Measurements from ENCODE around the gene HDAC9. TPM values are rescaled to one million over a fixed set of nuclear protein-coding genes. Genes with fewer than 3 reads are reported as not detected.
A peak's percentile ranks its signal among the peaks of the same experiment; 100 is the strongest.

Gene HDAC9
- total and polyA plus RNA-seq, 2 of the 13 experiments (the other 11 are each of a cell fraction or from before 2014, with no cell fraction given) = 0.05 to 0.07 TPM

GRCh38 chr7:18666107-18666728, 170.7 kb downstream of the HDAC9 start:
- H3K4me2 ChIP-seq (ENCODE audit: low read depth, low read length) = no peak overlapping the region
- H3K36me3 ChIP-seq (replicated peaks in 1 of 2; ENCODE audit: control insufficient read depth in 1 of 2, insufficient read depth in 2 of 2, low read length in 2 of 2) = no peaks in the 10 kb centered on the region
- no peak overlapping the region for H3K4me3 ChIP-seq (replicated peaks in 1 of 3; ENCODE audit: insufficient read depth in 1 of 3, low read depth in 2 of 3, low read length in 3 of 3)
- 3% methylated on average over 4 of the region's 4 CpGs for WGBS (ENCODE audit: low lambda C conversion rate)
- no peaks in the 10 kb centered on the region for H3K79me2 ChIP-seq (ENCODE audit: insufficient read depth, low read length)
- TF ChIP-seq HCFC1 (IDR thresholded peaks at IDR 0.05; ENCODE audit: low read depth, low read length) (no peak), GABPA (IDR thresholded peaks at IDR 0.05; ENCODE audit: low read depth, low read length) (0 out of 2 replicates have a peak, but pooled peaks have one; percentile 19), GABPA (CRISPR knock-in tag; IDR thresholded peaks at IDR 0.05; ENCODE audit: low read depth) (peak; percentile 55; the same call in 1 of the 2 replicates), GABPB1 (CRISPR knock-in tag; IDR thresholded peaks at IDR 0.05) (peak; percentile 33; the same call in 1 of the 2 replicates), SMC3 (IDR thresholded peaks at IDR 0.05; ENCODE audit: low read length) (peak; percentile 21; the same call in 1 of the 2 replicates), STAG1 (CRISPR knock-in tag; IDR thresholded peaks at IDR 0.05) (peak; percentile 19; the same call in 1 of the 2 replicates)
- TF ChIP-seq, protein P1, sequence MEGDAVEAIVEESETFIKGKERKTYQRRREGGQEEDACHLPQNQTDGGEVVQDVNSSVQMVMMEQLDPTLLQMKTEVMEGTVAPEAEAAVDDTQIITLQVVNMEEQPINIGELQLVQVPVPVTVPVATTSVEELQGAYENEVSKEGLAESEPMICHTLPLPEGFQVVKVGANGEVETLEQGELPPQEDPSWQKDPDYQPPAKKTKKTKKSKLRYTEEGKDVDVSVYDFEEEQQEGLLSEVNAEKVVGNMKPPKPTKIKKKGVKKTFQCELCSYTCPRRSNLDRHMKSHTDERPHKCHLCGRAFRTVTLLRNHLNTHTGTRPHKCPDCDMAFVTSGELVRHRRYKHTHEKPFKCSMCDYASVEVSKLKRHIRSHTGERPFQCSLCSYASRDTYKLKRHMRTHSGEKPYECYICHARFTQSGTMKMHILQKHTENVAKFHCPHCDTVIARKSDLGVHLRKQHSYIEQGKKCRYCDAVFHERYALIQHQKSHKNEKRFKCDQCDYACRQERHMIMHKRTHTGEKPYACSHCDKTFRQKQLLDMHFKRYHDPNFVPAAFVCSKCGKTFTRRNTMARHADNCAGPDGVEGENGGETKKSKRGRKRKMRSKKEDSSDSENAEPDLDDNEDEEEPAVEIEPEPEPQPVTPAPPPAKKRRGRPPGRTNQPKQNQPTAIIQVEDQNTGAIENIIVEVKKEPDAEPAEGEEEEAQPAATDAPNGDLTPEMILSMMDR (CRISPR knock-in tag; IDR thresholded peaks at IDR 0.05) = peak; percentile 76
- CTCF ChIA-PET (ENCODE audit: low intra/inter-chr PET ratio, low total read pairs) = no interaction called here
- H3K9me3 ChIP-seq (ENCODE audit: low read length) = no peaks in the 10 kb centered on the region
- no TSS peak for BruUV-seq (replicated peaks)
- no peaks in the 10 kb centered on the region for H3K4me1 ChIP-seq (ENCODE audit: insufficient read depth, low read length)
- in situ Hi-C loops (cut with HindIII; ENCODE audit: extremely low pct_ligation_motif_present, low pct_unique_long_range_greater_than_20kb) (no loop called here), intact Hi-C loops (cut with micrococcal nuclease; ENCODE audit: unreplicated experiment) (loop anchor here (1.0 to 5.0 kb wide), 2 partner anchors 314 to 984 kb away; no protein-coding TSS in a partner anchor)
- H3K27ac ChIP-seq (ENCODE audit: extremely low read length, insufficient read depth, low read length) = no peak overlapping the region
- no peaks in the 10 kb centered on the region for H3K27me3 ChIP-seq (ENCODE audit: control insufficient read depth in 1 of 2, insufficient read depth in 2 of 2, low read length in 2 of 2)
- no peak overlapping the region for H3K9ac ChIP-seq (ENCODE audit: insufficient read depth, low read depth, low read length)
- peak; percentile 28 for DNase-seq (ENCODE audit: low spot score)
- ATAC-seq = peak; percentile 84
- H4K20me1 ChIP-seq (ENCODE audit: insufficient read depth, low read length) = no peaks in the 10 kb centered on the region
- FAIRE-seq = peak; percentile 64
- no peak overlapping the region for H2AFZ ChIP-seq (ENCODE audit: low read length)
- POLR2A ChIA-PET = no interaction called here
